GM21737 (cell line): Measurements from ENCODE around the gene CHMP3.
"Not testable (repeated sequence)": the region's sequence is repeated elsewhere in the genome, so short reads cannot be mapped to it uniquely, and the experiment has no call there.

Source experiments
- ATAC-seq: cut with Tn5 transposase; IDR thresholded peaks from one replicate; pipeline ENCODE4 v1.9.1; 2021; ENCODE audit warnings: mild to moderate bottlenecking, moderate library complexity; ENCODE audit not compliant: unreplicated experiment

The CHMP3 gene

DNA sequence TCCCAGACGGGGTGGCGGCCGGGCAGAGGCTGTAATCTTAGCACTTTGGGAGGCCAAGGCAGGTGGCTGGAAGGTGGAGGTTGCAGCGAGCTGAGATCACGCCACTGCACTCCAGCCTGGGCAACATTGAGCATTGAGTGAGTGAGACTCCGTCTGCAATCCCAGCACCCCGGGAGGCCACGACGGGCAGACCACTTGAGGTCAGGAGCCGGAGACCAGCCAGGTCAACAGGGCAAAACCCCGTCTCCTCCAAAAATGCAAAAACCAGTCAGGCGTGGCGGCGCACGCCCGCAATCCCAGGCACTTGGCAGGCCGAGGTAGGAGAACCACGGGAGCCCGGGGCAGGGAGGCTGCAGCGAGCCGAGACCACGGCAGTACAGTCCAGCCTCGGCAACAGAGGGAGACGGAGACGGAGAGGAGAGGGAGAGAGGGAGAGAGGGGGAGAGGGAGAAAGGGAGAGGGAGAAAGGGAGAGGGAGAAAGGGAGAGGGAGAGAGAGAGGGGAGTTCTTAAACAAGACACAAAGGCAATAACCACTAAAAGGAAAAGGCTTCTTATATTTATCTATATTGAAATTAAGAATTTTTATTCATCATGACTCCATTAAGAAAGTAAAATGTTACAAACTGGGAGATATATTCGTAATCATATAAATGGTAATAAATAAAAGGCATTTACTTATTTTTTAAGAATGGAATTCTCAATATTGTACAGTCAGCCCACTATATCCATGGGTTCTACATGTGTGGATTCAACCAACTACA is 13.1 kb downstream of the CHMP3 start:
- not testable (repeated sequence) for ATAC-seq

GRCh38 chr2:86549440-86549839 is 13.8 kb downstream of the CHMP3 start:
- ATAC-seq, result not testable (repeated sequence)

GRCh38 chr2:86548913-86549396 is 14.3 kb downstream of the CHMP3 start:
- ATAC-seq, result not testable (repeated sequence)

DNA sequence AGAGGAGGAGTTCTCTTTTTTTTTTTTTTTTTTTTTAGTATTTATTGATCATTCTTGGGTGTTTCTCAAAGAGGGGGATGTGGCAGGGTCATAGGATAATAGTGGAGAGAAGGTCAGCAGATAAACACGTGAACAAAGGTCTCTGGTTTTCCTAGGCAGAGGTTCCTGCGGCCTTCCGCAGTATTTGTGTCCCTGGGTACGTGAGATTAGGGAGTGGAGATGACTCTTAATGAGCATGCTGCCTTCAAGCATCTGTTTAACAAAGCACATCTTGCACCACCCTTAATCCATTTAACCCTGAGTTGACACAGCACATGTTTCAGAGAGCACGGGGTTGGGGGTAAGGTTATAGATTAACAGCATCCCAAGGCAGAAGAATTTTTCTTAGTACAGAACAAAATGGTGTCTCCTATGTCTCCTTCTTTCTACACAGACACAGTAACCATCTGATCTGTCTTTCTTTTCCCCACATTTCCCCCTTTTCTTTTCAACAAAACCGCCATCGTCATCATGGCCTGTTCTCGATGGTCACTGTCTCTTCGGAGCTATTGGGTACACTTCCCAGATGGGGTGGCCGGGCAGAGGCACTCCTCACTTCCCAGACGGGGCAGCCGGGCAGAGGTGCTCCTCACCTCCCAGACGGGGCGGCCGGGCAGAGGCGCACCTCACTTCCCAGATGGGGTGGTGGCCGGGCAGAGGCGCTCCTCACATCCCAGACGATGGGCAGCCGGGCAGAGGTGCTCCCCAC is 14.9 kb downstream of the CHMP3 start:
- not testable (repeated sequence) for ATAC-seq

DNA sequence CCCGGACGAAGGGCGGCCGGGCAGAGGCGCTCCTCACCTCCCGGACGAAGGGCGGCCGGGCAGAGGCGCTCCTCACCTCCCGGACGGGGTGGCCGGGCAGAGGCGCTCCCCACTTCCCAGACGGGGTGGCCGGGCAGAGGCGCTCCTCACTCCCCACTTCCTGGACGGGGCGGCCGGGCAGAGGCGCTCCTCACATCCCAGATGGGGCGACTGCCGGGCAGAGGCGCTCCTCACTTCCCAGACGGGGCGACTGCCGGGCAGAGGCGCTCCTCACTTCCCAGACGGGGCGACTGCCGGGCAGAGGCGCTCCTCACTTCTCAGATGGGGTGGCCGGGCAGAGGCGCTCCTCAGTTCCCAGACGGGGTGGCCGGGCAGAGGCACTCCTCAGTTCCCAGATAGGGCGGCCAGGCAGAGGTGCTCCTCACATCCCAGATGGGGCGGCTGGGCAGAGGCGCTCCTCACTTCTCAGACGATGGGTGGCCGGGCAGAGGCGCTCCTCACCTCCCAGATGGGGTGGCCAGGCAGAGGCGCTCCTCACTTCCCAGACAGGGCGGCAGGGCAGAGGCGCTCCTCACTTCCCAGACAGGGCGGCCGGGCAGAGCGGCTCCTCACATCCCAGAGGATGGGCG is 17.8 kb downstream of the CHMP3 start:
- ATAC-seq, result not testable (repeated sequence)

GRCh38 chr2:86544278-86545099 is 18.8 kb downstream of the CHMP3 start:
- ATAC-seq, result not testable (repeated sequence)

DNA sequence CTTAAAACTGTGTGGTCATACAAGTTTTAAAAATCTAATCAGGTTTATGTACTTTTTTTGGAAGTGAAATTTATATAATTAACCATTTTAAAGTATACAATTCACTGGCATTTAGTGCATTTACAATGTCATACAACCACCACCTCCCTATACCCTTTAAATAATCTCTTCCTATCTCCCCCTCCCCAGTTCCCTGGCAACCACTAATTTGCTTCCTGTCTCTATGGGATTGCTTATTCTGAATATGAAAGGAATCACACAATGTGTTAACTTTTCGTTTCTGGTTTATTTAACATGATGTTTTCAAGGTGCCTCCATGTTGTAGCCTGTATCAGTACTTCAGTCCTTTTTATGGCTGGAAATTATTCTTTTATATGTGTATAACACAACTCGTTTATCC is 19.4 kb downstream of the CHMP3 start:
- ATAC-seq, result no peak

GRCh38 chr2:86543335-86543734 is 19.9 kb downstream of the CHMP3 start:
- ATAC-seq, result no peak

GRCh38 chr2:86542814-86543213 is 20.4 kb downstream of the CHMP3 start:
- ATAC-seq, result no peak

DNA sequence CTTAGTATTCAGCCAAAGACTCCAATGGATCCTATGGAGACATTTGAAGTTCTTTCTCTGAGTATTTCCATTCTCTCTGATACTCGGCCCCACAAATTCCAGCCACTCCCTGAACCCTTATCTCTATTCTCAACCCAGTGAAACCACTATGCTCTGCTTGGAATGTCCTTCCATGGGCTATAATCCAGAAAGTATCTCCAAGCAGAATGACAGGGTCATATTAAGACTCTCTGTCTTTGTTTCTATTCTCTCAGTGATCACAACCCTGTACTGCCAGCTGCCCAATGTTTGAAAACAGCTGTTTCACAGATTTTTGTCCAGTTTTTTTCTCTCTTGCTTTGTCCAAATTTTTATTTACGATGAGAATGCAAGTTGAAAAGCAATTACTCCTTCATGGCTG is 21.9 kb downstream of the CHMP3 start:
- ATAC-seq, result no peak

GRCh38 chr2:86533589-86533988 is 29.7 kb downstream of the CHMP3 start:
- ATAC-seq, result no peak

DNA sequence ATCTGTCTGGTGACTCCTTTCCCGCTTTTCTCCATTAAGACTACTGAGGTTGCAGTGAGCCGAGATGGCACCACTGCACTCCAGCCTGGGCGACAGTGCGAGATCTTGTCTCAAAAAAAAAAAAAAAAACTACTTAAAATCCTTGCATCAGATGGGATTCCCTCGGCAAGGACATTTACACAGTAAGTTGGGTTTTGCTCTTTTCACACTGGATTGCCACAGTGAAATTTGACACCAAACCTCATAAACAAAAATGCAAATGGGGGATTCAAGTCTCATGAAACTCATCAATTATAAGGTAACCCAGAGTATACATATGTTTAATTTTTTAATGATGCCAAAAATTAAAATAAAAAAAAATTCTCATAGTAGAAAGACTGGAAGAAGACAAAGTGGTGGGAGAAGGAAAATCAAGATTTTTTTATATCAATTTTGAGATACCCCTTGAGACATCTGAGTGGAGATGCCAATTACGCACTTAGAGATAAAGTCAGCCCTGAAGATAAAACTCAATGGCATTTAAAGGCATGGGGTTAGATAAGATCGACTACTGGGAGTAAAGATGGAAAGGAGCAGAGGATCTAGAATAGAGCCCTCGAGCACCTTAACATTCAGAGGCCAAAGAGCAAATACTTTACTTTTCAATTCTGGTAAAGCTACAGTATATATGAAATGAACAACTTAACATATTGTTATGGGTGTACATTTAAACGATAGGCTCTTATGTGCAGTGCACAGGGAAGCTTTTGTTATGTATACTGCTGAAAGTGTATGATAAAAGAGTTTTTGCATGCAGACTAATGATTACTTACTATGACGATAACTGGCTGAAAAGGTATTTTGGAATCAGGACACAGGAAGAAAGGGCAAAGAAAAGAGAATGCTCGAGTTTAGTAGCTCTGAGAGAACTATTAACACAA is 37.6 kb downstream of the CHMP3 start:
- no peak for ATAC-seq

DNA sequence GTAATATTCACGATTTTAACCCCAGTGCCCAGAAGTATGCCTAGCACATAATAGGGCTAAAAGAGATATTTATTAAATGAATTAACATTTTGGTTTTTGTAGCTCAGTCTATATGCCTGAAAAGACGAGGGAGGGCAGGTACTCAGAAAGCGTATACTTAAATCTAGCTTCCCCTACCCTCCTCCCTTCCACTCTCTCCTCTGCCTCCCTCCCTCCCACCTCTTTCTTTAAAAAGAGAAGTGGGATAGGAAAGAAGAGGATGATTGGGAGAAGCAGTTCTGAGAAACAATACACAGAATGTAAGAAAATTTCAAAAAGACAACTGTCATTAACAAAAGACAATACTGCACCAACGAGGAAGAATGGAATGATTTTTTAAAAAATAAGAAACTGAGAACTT is 39.8 kb downstream of the CHMP3 start:
- no peak for ATAC-seq

- no peak for ATAC-seq
Observed at GRCh38 chr2:86522711-86523110, 40.5 kb downstream of the CHMP3 start.

- no peak for ATAC-seq
Observed at GRCh38 chr2:86521922-86522321, 41.3 kb downstream of the CHMP3 start.

DNA sequence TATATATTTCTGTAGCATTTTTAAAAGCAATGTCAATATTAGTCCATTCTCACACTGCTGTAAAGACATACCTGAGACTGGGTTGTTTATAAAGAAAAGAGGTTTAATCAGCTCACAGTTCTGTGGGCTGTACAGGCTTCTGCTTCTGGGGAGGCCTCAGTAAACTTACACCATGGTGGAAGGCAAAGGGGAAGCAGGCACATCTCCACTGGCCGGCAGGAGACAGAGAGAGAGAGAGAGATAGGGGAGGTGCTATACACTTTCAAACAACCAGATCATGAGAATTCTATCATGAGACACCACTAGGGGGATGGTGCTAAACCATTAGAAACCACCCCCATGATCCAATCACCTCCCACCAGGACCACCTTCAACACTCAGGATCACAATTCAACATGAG is 43.1 kb downstream of the CHMP3 start:
- ATAC-seq, result no peak

DNA sequence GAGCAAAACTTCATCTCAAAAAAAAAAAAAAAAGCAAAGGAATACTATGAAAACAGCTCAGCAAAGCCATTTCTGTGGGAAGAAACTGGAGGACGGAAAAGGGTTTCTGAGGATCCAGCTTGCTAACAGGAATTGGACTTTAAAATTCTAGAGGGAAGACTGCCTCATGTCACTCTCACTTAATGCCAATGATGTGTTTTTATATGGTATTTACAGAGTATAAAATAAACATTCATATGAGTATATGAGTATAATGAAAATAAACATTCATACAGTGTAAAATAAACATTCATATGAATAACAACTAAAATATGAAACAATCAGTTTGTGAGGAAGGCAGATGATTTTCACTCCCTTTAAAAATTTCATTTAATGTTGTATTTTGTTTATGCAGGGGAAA is 43.9 kb downstream of the CHMP3 start:
- no peak for ATAC-seq

GRCh38 chr2:86518481-86518880 is 44.8 kb downstream of the CHMP3 start:
- no peak for ATAC-seq

GRCh38 chr2:86513948-86514660 is 49.1 kb downstream of the CHMP3 start:
- no peak for ATAC-seq
